HG03139 (cell line): ENCODE results near the gene TMEM247.
"Not testable (repeated sequence)": the region's sequence is repeated elsewhere in the genome, so short reads cannot be mapped to it uniquely, and the experiment has no call there.

Experiments used
- ATAC-seq: cut with Tn5 transposase; IDR thresholded peaks from one replicate; pipeline ENCODE4 v1.9.1; 2021; ENCODE audit not compliant: unreplicated experiment

Gene TMEM247

DNA sequence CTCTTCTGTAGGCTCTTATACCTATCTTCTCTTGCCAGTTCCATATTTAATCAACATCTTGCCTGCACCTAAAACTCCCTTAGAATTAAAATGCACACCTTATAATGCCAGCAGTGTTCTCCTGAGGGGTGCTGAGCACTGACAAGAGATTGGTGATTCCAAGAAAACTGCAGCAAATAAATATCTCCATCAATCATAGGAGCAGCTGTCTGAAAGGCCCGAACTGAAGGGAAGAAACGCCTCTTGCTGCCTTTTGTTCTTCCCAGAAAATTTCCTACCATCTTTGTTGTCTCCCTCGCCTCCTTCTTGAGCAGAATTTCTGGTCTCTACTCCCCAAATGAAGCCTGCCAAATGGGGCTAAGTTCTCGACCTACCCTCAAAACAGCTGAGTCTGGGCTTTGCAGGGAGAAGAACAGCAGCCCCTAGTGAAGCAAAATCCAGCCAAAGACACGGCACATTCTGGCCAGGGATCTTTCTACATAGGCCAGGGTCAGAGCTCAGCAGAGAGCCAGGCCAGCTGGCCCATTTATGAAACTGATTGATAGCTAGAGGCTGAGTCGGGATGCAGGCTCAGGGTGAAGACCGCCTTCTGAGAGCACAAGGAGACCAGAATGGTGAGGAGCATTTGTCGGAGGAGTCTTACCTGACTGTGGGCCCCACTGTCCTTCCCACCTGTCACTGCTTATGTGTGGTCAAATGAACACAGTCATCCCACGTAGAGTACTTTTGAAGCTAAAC is 20.4 kb upstream of the TMEM247 start:
- ATAC-seq: no peak

DNA sequence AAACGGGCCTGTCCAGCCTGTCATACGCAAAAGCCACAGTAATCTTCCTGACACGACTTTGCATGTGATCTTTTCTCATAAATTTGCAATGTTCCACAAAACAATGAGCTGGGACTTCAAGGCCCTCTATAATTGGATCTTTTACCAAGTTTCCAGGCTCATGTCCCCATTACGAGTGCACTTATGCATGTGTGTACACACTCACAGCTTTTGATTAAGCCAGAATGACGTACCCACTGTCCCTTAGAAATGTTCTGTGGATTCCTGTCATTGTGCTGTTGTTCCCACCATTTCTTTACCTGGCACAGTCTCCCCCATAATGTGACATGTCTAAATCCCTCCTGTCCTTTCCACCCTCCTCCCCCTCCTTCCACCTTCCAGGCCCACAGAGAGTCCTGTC is 19.7 kb upstream of the TMEM247 start:
- no peak for ATAC-seq

DNA sequence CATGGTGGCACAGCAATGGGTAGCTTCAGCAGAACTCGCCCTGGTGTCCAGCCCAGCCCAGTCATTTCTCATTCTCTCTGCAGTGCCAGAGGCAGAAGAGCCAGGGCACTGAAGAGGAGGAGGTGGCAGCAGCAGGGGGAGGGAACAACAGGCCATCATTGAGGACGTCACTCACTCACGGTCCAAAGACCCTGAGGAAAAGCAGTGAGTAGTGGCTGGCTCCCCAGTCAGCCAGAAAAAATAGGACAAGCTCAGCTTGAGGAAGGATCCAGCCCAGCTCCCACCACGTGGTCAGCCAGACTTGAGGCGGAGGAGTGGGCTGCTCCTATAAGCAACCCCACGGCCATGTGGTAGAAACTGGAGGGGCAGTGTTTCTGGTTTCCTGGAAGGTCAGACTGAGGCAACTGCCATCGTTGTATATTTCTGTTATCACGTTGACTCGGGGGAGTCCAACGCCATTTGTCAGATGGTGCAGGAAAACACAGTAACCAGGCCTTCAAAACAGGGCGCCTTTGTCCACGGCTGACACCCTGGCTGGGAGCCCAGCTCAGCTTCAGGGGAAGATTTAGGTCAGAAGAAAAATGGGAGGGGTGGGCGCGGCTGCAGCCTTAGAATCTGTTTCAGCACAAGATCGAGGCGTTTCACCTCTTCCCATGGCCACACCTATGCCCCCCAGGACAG is 19.0 kb upstream of the TMEM247 start:
- no peak for ATAC-seq

DNA sequence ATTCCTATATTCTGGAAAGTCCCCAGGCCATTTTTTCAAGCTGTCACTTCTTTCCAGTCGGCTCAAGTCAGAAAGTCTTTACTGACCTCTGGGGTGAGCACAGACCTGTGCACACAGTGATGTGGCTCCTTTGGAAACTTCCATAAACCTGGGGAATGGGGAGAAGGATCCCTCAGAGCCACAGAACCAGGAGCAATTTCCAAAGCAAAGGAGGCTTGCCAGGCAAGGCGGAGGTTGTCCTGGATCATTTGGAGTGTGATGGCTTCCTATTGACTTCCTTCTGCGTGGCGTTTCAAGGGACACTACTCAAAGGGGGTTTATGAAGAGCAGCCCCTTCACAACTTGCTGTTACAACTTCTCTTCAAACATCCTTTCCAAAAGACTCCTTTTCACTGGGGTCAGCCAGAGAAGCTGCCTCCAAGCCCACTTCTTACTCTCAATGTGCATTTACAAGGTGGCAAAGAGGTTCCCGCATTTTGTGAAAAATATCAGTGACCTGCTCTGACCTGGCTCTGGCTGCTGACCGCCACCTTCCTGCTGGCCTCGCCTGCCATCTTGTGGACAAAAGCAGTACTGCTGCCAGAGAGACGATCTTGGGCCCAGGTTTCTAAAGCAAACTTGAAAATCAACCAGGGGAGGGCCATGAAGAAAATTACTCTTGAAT is 18.2 kb upstream of the TMEM247 start:
- peak; percentile 44 for ATAC-seq

DNA sequence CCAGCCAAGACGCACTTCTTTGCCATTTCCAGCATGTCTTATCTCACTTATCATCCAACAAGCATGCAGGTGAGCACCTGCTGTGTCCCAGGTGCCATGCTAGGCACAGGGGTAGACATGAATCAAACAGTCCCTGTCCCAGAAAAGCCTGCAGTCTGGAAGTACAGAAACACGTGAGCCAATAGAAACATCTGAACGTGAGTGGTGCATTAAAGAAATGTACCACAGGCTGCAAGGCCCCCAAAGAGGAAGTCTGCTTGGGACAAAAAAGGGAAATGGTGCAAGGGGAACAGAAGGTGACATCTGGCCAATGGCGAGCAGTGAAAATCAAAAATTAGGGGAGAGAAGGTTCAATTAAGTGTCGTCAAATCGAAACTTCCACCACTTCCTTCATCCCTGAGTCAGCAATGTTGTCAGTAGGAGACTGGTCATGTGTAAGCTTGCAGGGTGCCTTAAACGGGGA is 17.6 kb upstream of the TMEM247 start:
- ATAC-seq: peak; percentile 37

DNA sequence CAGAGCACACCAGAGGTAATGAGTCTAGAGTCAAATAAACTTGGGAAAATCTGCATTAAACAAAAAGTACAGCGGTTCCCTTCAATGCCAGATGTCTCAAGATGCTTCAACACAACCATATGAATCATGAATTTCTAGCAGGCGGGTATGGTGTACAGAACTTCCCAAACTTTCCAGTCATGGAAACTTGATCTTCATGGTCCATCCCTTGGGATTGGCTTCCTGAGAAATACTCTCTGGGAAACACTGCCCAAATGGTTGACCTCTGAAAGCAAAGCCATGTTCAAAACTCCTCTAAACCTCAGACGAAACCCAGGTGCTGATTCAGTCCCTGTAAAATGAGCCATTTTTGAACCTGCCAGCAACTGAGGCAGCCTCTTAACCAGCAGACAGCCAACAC is 16.4 kb upstream of the TMEM247 start:
- ATAC-seq: no peak

DNA sequence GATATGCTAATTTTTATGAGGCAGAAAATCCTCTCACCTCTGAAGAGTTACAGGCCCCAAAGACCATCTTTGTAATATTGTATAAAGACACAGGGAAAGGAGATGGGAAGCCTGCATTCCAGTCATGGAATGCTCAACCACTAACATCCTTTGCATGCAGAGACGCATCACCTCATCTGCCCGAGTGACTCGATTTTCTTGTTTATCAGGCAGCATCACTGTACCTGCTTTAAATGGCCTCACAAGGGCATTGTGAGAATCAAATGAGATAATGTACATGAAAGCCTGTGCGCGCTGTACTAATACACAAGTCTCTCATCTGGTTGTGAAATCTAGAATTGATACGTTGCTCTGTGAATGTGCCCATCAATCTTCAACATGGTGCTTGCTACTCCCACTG is 10.2 kb upstream of the TMEM247 start:
- no peak for ATAC-seq

DNA sequence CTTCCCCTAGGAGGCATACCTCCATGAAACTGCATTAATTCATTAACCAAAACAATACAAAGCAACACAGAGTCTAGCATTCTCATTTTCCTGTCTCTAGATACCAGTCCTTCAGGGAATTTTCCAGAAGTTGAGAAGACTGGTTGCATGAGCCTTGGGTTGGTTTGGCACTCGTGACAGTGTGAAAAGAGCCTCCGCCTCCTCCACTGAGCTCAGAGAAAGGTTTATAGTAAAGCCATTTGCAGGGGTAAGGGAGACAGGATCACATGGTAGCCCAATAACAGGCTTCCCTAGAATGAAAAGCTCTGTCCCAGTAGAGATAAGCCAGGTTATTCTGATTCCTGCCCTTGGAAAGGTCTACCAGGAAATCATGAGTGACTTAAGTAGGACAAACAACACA is 9.7 kb upstream of the TMEM247 start:
- no peak for ATAC-seq

DNA sequence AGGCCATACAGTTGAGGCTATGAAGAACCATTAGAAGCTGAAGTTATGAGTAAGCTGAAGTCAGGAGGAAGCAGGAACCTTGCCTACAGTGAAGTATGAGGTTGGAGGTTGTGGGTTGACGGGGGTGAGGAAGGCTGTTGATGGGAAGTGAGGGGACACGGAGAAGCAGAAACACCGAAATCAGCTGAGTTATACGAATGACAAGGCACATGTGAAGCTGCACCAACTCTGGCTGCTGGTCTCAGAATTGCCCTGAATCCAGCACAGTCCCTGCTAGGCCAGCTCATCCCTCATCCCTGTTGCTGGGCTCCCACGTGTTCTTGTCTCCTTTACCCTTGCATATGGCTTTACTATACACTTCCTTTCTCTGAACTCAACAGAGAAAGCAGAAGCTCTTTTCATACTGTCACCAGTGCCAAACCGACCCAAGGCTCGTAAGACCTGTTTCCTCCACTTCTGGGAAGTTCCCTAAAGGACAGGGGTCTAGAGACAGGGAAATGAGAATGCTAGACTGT is 9.2 kb upstream of the TMEM247 start:
- no peak for ATAC-seq

DNA sequence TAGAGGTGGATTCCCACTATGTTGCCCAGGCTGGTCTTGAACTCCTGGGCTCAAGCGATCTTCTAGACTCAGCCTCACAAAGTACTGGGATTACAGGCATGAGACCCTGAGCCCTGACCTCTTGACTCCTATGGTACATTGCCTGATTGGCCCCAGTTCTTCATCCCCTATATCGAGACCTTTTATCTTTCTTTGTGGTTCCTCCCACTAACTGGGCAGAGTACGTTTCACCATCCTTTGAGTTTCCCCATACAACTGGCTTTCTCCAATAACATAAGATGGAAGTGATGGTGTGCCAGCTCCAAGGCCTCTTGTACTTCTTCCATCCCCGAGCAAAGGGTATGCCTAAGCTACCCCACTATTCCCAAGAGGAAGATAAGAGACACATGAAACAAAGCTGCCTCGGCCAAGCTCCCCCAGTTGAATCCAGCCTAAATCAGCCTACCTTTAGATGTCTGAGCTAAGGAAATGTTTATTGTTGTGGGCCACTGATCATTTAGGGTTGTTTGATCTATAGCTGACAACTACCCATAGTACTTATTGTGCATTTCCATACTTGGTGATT is 8.3 kb upstream of the TMEM247 start:
- no peak for ATAC-seq

DNA sequence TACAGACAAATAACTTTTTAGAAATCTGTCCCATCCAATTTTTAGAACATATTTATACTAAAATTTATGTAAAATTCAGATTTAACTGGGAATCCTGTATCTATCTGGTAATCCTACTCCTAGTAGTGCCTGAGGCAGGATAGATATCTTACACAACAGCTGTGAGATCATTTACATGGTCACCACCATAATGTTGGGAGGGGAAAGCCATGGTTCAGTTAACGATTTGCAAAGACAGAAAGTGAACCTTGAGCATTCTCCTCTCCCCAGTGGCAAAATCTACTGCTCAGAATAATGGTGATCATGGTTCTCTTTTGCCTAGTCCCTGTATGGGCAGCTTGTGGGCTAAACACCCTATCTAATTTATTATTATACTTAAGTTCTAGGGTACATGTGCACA is 7.7 kb upstream of the TMEM247 start:
- ATAC-seq: no peak

DNA sequence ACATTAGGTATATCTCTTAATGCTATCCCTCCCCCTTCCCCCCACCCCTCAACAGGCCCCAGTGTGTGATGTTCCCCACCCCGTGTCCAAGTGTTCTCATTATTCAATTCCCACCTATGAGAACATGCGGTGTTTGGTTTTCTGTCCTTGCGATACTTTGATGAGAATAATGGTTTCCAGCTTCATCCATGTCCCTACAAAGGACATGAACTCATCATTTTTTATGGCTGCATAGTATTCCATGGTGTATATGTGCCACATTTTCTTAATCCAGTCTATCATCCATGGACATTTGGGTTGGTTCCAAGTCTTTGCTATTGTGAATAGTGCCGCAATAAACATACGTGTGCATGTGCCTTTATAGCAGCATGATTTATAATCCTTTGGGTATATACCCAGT is 7.2 kb upstream of the TMEM247 start:
- ATAC-seq: not testable (repeated sequence)

DNA sequence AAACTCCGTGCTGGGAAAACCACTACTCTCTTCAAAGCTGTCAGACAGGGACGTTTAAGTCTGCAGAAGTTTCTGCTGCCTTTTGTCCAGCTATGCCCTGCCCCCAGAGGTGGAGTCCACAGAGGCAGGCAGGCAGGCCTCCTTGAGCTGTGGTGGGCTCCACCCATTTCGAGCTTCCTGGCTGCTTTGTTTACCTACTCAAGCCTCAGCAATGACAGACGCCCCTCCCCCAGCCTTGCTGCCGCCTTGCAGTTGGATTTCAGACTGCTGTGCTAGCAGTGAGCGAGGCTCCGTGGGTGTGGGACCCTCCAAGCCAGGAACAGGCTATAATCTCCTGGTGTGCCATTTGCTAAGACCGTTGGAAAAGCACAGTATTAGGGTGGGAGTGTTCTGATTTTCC is 1.9 kb upstream of the TMEM247 start:
- ATAC-seq: not testable (repeated sequence)

DNA sequence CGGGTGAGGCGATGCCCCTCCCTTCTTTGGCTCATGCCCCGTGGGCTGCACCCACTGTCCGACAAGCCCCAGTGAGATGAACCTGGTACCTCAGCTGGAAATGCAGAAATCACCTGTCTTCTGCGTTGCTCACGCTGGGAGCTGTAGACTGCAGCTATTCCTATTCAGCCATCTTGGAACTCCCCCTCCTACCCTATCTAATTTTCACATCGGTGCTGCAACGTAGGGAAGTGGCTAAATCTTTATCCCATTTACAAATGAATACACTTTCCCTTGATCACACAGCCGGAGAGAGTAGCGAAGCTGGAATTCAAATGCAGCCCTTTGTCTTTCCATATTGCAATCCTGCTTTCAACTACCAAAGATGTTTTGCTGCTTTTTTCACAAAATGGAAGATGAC is 1.4 kb upstream of the TMEM247 start:
- no peak for ATAC-seq

DNA sequence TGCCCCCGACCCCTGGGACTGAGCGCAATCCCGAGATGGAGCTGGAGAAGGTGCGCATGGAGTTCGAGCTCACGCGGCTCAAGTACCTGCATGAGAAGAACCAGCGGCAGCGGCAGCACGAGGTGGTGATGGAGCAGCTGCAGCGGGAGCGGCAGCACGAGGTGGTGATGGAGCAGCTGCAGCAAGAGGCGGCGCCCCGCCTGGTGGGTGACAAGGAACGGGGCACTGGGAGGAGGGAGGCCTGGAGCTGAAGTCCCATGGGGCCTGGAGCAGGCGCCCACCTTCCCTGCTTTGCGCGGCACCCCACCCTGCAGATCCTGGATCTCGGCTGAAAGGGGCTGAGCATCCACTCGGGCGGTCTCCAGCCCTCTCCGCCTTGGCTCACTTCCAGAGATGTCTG is 1.2 kb downstream of the TMEM247 start:
- no peak for ATAC-seq

DNA sequence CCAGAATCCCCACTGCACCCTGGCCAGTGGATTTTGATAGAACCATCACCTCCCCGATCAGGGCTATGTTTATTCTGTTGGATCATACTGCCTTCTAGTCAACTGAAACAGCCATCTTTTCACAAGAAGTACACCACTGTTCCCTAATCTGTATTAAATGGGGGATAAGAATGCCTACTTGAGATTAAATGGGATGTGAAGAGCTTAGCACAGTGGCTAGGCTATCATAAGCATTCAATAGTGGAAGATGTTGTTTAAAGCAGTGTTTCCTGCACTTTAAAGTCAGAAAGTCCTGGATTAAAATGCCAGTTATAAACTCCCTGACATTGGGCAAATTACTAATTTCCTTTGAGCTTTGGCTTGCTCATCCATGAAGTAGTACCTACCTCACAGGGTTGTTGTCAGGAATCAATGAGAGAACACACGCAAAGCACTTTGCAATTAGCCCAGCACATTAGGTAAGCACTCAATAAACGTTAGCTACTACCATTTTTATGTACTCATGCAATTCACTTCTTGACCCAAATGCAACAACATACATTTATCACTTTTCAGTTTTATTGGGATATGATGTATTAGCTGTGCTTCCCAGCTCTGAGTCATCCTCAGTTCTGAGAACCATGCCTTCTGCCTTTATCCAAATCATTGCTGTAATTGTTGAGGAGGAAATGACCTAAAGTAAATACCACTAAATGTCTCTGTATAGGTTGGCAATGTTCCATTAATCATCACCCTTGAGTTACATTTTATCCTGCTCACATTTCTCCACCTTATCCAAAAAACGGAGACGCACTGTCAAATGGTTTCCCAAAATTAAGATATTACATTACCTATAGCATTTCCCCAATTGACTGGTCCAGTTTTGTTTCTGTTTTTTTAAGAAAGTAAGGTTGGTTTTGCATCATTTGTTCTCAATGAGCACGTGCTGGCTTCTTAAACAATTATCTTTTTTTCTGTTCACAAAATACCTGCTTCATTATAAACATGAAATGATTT is 2.1 kb downstream of the TMEM247 start:
- no peak for ATAC-seq

DNA sequence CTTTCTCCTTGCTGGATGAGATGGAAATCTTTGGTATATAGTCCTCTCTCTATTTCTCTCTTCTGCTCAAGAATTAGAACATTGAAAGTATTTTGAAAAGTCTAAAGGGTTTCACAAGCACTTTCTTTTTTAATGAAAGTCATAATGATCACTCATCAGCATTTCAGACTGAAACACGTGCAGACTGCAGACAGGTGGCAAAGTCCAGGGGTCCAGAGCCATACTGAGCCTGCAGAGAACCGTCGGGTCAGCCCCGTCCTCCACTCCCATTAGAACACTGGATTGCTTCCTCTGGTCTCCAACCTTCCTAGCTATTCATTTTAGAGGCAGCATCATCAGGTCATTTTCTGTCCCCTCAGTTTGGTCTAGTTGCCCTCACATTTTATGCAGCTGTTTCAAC is 3.1 kb downstream of the TMEM247 start:
- ATAC-seq: no peak

DNA sequence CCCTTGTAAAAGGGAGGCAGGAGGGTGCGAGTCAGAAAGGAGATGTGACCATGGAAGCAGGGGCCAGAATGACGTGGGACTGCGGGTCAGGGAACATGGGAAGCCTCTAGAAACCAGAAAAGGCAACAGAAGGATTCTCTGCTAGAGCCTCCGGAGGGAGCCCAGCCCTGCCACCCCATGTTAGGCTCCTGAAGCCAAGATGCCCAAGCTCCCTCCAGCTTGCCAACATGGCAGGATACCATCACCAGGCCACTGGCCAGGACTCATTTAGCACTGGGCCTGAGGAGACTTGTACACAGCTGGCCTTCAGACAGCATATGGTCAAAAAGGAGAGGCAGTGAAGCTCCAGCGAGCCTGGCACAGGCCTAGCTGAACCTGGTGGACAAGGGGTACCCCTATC is 5.6 kb downstream of the TMEM247 start:
- ATAC-seq: no peak

DNA sequence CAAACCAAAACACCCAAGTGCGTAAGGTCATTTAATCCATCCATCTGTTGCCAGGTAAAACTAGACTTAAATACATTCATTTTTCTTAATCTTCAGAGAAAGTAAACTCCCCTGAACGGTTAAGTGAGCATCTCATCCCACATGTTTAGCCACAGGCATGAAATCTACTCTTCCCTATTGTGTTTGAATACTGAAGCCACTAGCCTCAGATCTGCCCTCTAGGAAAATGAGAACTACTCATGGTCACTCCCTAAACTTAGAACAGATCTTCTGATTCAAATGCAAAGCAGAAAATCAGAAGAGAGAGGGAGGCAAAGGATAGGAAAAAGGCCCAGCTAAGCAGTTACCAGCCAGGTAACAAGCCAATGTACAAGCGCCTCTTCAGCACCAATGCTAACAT is 7.1 kb downstream of the TMEM247 start:
- ATAC-seq: no peak

DNA sequence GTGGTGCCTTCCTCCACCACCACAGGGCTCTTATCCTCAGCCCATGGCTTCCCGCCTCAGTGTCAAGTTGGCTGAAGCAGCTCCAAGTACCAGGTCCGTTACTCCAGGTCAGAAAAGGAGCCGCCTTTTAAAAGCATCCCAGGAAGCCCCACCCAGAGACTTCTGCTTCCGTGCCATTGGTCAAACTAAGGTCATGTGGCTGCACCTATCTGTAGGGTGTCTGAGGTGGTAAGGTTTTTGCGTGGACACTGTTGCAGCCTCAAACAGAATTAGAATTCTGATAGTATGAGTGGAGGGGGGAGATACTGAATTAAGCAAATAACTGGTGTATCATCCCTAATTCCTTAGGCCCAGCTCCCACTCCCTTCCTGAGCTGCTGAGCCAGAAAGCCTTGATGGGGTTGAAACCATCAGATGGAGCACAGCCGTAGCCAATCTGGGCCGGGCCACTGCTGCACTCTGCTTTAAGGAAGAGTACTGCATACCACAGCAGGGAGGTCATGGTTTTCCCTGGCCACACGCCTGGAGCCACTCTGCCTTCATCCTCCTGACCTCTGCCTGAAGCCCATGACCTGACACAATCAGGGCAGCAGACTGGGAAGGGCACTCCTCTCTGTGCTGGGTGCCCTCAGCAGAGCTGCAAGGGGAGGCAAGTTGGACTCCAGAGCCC is 8.4 kb downstream of the TMEM247 start:
- ATAC-seq: no peak
